HS-5 (cell line): ENCODE data around the gene SERPINB4.

Experiments
- DNase-seq: peaks from one replicate; pipeline ENCODE4 v3.0.0-alpha.2; 2012; ENCODE audit warnings: low read depth

SERPINB4 gene

GRCh38 chr18:63626431-63626830 is 17.6 kb downstream of the SERPINB4 start:
- DNase-seq, result no peak

- DNase-seq, result no peak
Measured at GRCh38 chr18:63624863-63625262, 19.2 kb downstream of the SERPINB4 start.

GRCh38 chr18:63619661-63620060 is 24.4 kb downstream of the SERPINB4 start:
- no peak for DNase-seq

- no peak for DNase-seq
Measured at GRCh38 chr18:63617915-63618234, 26.2 kb downstream of the SERPINB4 start.

GRCh38 chr18:63617049-63617914 is 26.8 kb downstream of the SERPINB4 start:
- DNase-seq, result no peak

- no peak for DNase-seq
Measured at GRCh38 chr18:63613420-63613819, 30.6 kb downstream of the SERPINB4 start.

- DNase-seq, result no peak
Measured at GRCh38 chr18:63606526-63606925, 37.5 kb downstream of the SERPINB4 start.

GRCh38 chr18:63604791-63605567 is 39.1 kb downstream of the SERPINB4 start:
- no peak for DNase-seq

- DNase-seq, result no peak
Measured at GRCh38 chr18:63603772-63604171, 40.3 kb downstream of the SERPINB4 start.

- no peak for DNase-seq
Measured at GRCh38 chr18:63603355-63603754, 40.7 kb downstream of the SERPINB4 start.

DNA sequence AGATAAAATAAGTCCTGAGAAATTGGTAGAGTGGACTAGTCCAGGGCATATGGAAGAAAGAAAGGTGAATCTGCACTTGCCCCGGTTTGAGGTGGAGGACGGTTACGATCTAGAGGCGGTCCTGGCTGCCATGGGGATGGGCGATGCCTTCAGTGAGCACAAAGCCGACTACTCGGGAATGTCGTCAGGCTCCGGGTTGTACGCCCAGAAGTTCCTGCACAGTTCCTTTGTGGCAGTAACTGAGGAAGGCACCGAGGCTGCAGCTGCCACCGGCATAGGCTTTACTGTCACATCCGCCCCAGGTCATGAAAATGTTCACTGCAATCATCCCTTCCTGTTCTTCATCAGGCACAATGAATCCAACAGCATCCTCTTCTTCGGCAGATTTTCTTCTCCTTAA is 47.1 kb downstream of the SERPINB4 start:
- DNase-seq, result no peak

DNA sequence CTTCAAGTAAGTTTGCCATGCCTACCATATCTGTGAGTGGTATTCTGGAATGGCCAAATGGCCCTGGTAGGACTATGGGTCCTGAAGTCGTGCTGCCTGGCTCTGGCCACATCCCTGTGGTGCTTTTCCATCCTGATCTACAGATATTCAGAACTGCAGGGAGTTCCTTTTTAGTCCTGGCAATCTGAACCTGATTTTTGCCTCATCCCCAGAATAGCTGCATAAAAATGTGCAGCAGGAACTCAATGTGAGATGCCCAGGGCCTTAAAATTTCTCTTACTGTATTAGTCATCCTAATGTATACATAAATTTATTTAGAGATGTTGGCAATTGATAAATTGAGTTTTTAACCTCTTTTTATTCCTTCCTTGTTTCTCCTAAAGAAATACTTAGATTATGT is 51.6 kb downstream of the SERPINB4 start:
- DNase-seq, result no peak

DNA sequence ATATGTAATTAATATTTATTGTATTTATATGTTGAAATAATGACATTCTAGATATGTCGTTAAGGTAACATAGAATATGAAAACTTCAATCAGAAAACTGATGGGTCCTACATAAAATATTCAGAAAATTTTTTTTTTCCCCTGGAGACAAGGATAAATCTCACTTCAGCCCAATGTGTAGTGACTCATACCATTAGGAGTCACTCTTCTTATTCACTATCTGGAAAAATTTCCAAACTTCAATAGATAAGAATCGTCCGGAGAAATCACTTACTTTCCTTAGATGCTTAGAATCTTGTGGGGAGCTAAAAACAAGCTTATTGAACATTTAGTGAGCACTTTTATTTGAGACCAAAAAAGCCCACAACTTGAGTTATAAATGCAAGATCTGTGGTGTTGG is 52.3 kb downstream of the SERPINB4 start:
- no peak for DNase-seq

DNA sequence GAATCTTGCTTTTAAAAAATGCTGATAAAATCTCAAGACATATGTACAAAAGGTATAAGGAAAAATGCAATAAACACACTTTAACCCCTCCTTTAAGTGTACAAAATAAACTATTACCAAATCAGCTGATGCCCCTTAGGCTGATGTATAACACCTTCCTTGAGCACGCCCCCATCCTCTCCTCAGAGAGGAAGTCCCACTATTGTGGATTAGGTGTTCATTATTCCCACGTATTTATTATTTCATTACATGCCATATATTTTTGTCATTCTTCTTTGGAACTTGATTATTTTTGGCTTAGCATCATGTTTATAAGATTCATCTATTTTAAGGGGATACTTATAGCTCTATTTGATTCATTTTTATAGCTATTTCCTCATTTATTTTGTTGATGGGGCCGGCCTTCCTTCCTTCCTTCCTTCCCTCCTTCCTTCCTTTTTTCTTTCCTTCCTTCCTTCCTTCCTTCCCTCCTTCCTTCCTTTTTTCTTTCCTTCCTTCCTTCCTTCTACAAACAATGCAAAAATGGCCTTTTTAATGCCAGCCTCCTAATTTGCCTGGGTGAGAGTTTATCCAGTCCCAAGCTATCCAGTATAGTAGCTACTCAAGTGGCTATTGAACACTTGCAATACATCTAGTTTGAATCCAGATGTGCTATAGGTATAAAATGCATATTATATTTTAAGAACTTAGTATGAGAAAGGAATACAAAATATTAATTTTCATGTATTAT is 52.9 kb downstream of the SERPINB4 start:
- DNase-seq, result no peak

DNA sequence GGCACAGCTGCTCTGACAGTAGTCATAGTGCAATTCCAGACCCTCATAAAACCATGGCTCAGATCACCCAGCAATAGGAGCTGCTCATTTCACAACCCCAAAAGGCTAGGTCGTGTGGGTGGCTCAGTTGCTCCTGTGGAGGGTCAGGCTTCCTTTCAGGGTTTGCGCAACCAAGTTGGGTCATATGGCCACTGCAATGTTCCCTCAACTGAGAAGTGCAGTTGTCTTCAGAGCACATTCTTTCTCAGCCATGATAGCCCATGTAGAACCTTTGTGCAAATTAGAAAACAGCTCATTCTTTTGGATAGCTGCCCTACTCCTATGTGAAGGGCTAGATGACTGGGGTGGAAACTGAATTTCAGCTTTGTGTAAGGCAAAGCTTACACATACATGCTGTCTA is 53.7 kb downstream of the SERPINB4 start:
- DNase-seq, result no peak

- no peak for DNase-seq
Measured at GRCh38 chr18:63588909-63589308, 55.1 kb downstream of the SERPINB4 start.
